Parathyroid adenoma (tissue), 2 donors: ENCODE results near the gene BARHL1.

ENCODE experiments used
- H2AFZ ChIP-seq: fragments of 300-600 bp; sonication (generic); one replicate; pipeline ENCODE4 v1.7.0; 2017; ENCODE audit warnings: antibody characterized with exemption, mild to moderate bottlenecking
- H3K27ac ChIP-seq: fragments of 300-600 bp; sonication (generic); one replicate; pipeline ENCODE4 v1.7.0; 2017
- H3K27me3 ChIP-seq: fragments of 300-600 bp; sonication (generic); one replicate; pipeline ENCODE4 v1.7.0; 2017; ENCODE audit warnings: low read length; ENCODE audit not compliant: control insufficient read depth, insufficient read depth
- H3K36me3 ChIP-seq: fragments of 300-600 bp; sonication (generic); one replicate; pipeline ENCODE4 v1.7.0; 2017; ENCODE audit warnings: low read length; ENCODE audit not compliant: control insufficient read depth, insufficient read depth
- H3K4me1 ChIP-seq: fragments of 300-600 bp; sonication (generic); one replicate; pipeline ENCODE4 v1.7.0; 2017; ENCODE audit warnings: control low read depth
- H3K4me2 ChIP-seq: fragments of 300-600 bp; sonication (generic); one replicate; pipeline ENCODE4 v1.7.0; 2017; ENCODE audit warnings: low read length
- H3K4me3 ChIP-seq: fragments of 300-600 bp; sonication (generic); one replicate; pipeline ENCODE4 v1.7.0; 2017; ENCODE audit warnings: low read depth, low read length
- H3K79me2 ChIP-seq: fragments of 300-600 bp; sonication (generic); one replicate; pipeline ENCODE4 v1.7.0; 2017; ENCODE audit warnings: control low read depth
- H3K9ac ChIP-seq: fragments of 300-600 bp; sonication (generic); one replicate; pipeline ENCODE4 v1.7.0; 2017; ENCODE audit warnings: mild to moderate bottlenecking
- H3K9me3 ChIP-seq: fragments of 300-600 bp; sonication (generic); one replicate; pipeline ENCODE4 v1.7.0; 2017; ENCODE audit warnings: low read length; ENCODE audit not compliant: control insufficient read depth
- CTCF ChIP-seq: fragments of 300-600 bp; sonication (generic); IDR thresholded peaks from one replicate; pipeline ENCODE4 v1.7.0; 2017; ENCODE audit warnings: antibody characterized with exemption, mild to moderate bottlenecking
- donor health status: primary hyperparathyroidism.

The BARHL1 gene

GRCh38 chr9:132582276-132582785, at the start of gene BARHL1:
Gene BARHL1, plus strand, starts transcription at chr9:132582606. Its CDS starts 192 bp downstream, at chr9:132582798.
- no peaks in the 10 kb centered on the region for H3K36me3 ChIP-seq
- no peak for TF ChIP-seq CTCF
- H2AFZ ChIP-seq: no peak within 1 kb of the TSS
- H3K9ac ChIP-seq: no peak within 1 kb of the TSS
- peak within 1 kb of the TSS; percentile 53 for H3K4me3 ChIP-seq
- peak within 1 kb of the TSS; percentile 69 for H3K4me2 ChIP-seq
- H3K9me3 ChIP-seq: no peaks in the 10 kb centered on the region
- H3K79me2 ChIP-seq: no peaks in the 10 kb centered on the region
- H3K27me3 ChIP-seq: peaks cover 23% of the 10 kb centered on the region
- no peaks in the 10 kb centered on the region for H3K4me1 ChIP-seq
- H3K27ac ChIP-seq: no peak within 1 kb of the TSS

- H3K4me1 ChIP-seq: no peaks in the 10 kb centered on the region
- H3K4me2 ChIP-seq: no peak overlapping the region
- no peaks in the 10 kb centered on the region for H3K79me2 ChIP-seq
- H3K9ac ChIP-seq: no peak overlapping the region
- H3K27me3 ChIP-seq: no peaks in the 10 kb centered on the region
- no peak overlapping the region for H3K27ac ChIP-seq
- no peaks in the 10 kb centered on the region for H3K36me3 ChIP-seq
- no peak overlapping the region for H3K4me3 ChIP-seq
- H3K9me3 ChIP-seq: no peaks in the 10 kb centered on the region
- no peak for TF ChIP-seq CTCF
- H2AFZ ChIP-seq: no peak overlapping the region
These were observed 47.6 kb upstream of the BARHL1 start for GRCh38 chr9:132534832-132535231.

GRCh38 chr9:132536124-132536523, 46.3 kb upstream of the BARHL1 start:
- Histone ChIP-seq H3K9me3 (no peaks in the 10 kb centered on the region), H3K79me2 (no peaks in the 10 kb centered on the region), H3K4me1 (no peaks in the 10 kb centered on the region), H3K4me2 (no peak overlapping the region), H3K27ac (no peak overlapping the region), H3K36me3 (no peaks in the 10 kb centered on the region), H3K4me3 (no peak overlapping the region), H2AFZ (no peak overlapping the region), H3K27me3 (no peaks in the 10 kb centered on the region), H3K9ac (no peak overlapping the region)
- TF ChIP-seq CTCF: no peak

GRCh38 chr9:132537352-132537751, 45.1 kb upstream of the BARHL1 start:
- Histone ChIP-seq H3K4me2 (no peak overlapping the region), H2AFZ (no peak overlapping the region), H3K27ac (no peak overlapping the region), H3K36me3 (no peaks in the 10 kb centered on the region), H3K27me3 (no peaks in the 10 kb centered on the region), H3K9ac (no peak overlapping the region), H3K4me3 (no peak overlapping the region), H3K4me1 (no peaks in the 10 kb centered on the region), H3K9me3 (no peaks in the 10 kb centered on the region), H3K79me2 (no peaks in the 10 kb centered on the region)
- no peak for TF ChIP-seq CTCF

- H3K9me3 ChIP-seq: no peaks in the 10 kb centered on the region
- no peak for TF ChIP-seq CTCF
- H3K4me1 ChIP-seq: no peaks in the 10 kb centered on the region
- H3K4me3 ChIP-seq: no peak overlapping the region
- H3K27me3 ChIP-seq: no peaks in the 10 kb centered on the region
- no peaks in the 10 kb centered on the region for H3K36me3 ChIP-seq
- no peak overlapping the region for H3K9ac ChIP-seq
- H3K79me2 ChIP-seq: no peaks in the 10 kb centered on the region
- H3K27ac ChIP-seq: no peak overlapping the region
- H2AFZ ChIP-seq: no peak overlapping the region
- H3K4me2 ChIP-seq: no peak overlapping the region
These were observed 44.3 kb upstream of the BARHL1 start for GRCh38 chr9:132538071-132538470.
